Activated CD4-positive, alpha-beta T cell treated with anti-CD3 and anti-CD28 coated beads, Interleukin-2, amount 50 U/mL, for 1 hour (primary cell): Measurements from ENCODE around the gene POLA1.

ENCODE experiments used
- DNase-seq: peaks from one replicate; pipeline ENCODE4 v3.0.0-alpha.2; 2020

POLA1 gene

DNA sequence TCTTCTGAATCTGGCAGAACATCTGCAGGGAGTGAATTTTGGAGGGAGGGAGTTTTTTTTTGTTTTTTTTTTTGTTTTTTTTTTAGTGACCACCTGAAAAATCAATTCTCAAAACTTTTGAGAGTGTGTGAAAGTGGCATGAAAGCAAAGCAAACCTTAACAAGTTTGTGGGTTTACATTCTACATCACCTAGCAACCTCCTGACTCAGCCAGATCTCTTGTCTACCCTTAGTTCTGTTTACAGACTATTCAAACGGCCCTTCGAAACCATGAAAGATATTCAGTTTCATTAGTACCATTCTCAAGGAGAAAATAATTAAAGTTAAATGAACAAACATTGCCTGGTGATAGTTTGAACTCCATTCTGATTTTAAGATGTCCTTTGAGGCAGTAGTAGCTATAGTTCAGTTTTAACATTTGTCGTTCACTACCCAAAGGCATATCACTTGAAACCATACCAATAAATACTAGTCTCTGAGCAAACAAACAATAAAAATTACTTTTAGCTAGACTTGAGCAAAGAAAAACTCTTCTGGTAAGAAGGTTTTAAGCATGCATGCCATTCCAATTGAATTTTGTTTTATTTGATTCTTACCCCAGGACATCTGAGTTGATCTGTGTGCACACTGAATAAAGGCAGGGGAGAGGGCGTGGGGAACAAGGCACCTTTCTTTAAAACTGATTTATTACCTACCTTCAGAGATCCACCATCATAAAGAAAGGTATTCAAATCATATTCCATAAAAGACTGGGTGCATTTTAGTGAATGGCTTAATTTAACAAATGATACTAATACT is 184.3 kb downstream of the POLA1 start:
- DNase-seq = no peak

- no peak for DNase-seq
Measured at GRCh38 chrX:24879679-24880078, 186.0 kb downstream of the POLA1 start.

GRCh38 chrX:24886916-24887315 is 193.2 kb downstream of the POLA1 start:
- no peak for DNase-seq

GRCh38 chrX:24890677-24891076 is 197.0 kb downstream of the POLA1 start:
- no peak for DNase-seq

DNA sequence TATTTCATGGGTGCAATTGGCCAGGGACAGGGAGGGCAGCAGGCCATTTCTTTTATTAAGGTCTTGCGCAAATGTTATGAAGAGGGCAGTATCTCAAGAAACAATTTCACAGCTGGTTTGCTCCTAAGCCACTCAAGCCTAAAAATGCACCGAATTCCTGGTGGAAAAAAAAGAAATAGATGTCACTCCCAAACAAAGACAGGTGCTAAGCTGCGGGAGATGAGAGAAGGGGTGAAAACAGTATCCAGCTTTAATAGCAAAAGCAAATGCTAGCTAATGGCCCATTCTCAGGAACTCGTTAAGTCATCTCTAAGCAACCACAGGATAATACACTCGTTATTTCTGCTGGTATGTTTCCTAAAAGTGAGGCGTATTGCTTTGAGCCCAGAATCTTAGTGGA is 205.7 kb downstream of the POLA1 start:
- DNase-seq = no peak

DNA sequence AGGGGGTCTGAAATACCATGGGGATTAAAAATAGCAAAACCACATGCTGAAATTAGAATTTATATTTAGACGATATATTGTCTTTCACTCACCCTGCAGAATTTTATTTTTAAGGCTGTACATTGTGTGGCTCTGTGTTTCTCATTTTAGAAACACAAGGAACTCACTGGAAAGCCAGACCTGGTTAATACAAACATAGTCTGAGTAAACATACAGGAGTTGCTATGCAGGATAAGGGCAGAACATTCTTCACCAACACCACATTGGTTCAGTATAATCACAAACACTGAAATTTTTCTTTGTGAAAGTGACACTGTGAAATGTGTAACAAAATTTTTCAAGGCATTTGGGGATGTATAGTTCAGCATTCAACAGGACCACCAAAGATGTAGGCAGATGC is 206.5 kb downstream of the POLA1 start:
- no peak for DNase-seq

DNA sequence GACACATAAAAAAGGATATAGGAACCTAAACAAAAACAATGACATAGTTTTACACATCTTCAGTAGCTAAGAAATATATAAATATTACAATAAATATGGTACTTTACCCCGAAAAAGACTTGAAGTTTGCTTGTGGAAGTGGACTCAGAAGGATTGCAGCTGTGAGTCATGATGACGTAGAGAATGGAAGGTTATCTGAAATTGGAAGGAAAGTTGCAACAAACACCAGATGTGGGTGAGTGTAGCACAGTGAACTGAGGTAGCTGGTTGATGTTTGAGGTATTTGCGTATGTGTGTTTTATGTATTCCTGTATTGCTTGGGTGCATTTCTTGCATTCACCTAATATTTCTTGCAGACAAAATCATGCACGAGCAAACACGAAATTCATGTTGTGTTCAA is 209.1 kb downstream of the POLA1 start:
- no peak for DNase-seq

DNA sequence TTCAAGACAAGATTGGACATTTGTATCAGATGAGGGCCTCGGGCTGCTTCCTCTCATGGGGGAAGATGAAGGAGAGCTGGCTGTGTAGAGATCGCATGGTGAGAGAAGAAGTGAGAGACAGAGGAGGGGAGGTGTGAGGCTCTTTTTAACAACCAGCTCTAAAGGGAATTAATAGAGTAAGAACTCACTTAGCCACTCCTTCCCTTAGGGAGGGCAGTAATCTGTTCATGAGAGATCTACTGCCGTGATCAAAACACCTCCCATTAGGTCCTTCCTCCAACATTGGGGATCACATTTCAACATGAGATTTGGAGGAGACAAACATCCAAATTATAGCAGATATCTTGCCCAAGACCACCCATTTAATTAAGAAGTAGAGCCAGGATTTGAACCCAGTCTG is 225.0 kb downstream of the POLA1 start:
- no peak for DNase-seq

DNA sequence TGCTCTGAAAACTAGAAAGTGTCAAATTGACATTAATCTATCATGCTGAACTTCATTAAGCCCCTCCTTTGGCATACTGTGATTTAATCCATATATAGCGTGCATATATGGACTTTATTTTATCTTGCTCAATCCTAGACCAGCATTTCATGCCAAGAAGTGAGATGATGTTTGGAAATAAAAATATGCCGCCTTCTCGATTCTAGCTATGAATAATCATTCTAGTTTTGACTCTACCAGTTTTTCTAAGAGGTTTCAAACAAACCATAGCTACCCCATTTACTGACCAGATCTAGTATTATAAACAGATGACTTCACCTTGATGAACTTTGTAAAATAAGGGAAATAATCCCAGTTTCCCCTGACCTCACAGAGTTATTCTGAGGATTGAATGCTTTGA is 227.1 kb downstream of the POLA1 start:
- DNase-seq = no peak

- no peak for DNase-seq
Measured at GRCh38 chrX:24925430-24925829, 231.7 kb downstream of the POLA1 start.

GRCh38 chrX:24927372-24927771 is 233.7 kb downstream of the POLA1 start:
- no peak for DNase-seq

DNA sequence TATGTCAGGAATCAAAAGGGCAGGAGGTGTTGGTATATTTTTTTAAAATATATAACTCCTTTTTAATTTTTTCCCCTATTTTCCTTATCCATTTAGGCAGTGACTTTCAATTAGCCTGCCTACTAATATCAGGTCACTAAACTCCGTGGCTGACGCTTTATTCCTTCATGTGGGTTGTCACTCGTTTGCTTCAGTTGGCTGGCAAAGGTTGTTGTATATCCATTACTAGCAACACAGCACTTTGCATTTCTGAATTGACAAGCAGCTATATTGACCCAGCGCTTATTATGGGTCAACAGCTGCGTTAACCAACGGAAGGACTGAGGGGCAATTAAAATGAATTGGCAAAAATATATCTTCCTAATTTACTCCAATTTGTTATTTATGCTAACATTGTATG is 234.4 kb downstream of the POLA1 start:
- DNase-seq = no peak

DNA sequence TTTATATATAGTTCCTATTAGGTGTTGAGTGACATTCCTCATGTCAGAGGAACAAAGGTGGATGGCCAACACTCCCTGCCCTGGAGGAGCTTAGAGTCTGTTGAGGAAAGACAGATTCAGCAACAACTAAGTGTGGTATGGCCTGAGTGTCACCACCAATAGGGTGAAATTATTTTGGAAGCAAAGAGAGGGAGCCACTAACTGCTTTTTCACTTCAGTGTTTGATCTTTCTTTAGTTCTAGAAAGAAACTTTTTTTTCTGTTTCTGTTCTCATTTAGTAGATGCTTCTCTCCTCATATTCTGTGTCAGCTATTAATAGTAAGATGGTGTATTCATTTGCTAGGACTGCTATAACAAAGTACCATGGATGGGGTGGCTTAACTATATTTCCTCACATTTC is 240.6 kb downstream of the POLA1 start:
- no peak for DNase-seq

GRCh38 chrX:24945009-24945408 is 251.3 kb downstream of the POLA1 start:
- no peak for DNase-seq

GRCh38 chrX:24946369-24946768 is 252.7 kb downstream of the POLA1 start:
- DNase-seq = no peak

- no peak for DNase-seq
Measured at GRCh38 chrX:24954732-24955131, 261.0 kb downstream of the POLA1 start.

DNA sequence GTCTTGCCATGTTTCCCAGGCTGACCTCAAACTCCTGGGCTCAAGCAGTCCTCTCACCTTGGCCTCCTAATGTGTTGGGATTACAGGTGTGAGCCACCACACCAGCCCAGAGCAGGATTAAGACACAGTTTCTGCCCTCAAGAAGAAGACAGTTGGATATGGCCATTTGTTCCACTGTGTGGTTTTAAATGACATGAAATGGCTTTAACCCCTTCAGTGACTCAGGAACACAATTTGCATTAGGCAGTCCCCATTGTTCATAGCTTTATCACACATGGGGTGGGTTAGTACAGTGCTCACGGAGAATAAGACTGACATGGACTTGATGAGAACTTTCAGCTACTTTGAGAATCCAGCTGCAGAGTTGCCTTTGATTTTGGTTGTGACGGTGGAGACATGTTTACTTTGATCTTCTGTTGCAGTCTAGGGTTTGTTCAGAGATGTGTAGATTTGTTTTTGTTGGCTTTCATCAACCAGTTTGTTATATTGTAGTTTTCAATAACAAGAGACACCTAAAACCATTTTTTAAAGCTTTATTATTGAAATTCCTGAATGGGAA is 261.7 kb downstream of the POLA1 start:
- no peak for DNase-seq

DNA sequence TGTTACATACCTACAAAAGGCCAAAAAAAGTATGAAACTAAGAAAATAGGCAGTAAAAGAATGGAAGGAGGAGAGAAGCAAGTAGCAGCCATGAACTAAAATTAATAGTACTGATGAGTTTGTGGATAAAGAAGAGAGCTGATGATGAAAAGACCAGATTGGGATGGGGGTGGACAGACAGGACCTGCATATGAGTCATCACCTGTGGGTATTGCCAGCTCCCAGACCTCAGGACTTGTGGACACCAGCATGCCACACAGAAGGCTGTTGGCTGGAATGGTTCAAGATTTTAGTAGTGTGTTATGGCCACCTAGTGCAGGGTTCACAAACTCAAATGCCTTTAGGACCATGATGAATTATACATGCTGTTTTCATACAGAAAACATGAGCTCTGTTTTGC is 263.1 kb downstream of the POLA1 start:
- no peak for DNase-seq

DNA sequence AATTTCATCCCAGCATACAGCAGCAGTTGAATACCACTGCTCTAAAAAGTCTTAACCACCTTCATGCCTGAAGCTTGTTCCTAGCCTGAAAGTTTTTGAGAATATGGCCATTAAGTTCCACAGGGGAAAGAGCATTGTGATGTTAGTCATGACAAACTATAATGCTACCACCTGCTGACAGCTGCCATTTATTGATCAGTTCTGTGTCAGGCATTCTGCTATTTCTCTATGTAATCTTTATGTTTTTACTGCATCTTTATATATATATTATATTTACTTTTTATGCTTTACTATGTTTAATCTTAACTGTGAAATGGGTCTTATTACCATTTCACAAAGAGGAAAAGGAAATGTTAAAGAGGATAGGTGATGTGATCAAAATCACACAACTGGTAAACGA is 268.1 kb downstream of the POLA1 start:
- DNase-seq = no peak

- DNase-seq = no peak
Measured at GRCh38 chrX:24963823-24964222, 270.1 kb downstream of the POLA1 start.

- DNase-seq = no peak
Measured at GRCh38 chrX:24965372-24965771, 271.7 kb downstream of the POLA1 start.

DNA sequence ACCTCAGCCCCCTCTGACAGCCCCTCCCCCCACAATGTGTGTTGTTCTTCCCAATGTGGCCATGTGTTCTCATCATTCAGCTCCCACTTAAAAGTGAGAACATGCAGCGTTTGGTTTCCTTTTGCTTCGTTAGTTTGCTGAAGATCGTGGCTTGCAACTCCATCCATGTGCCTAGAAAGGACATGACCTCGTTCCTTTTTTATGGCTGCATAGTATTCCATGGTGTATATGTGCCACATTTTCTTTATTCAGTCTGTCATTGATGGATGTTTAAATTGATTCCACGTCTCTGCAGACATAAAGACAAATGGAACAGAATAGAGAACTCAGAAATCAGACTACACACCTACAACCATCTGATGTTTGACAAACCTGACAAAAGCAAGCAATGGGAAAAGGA is 276.1 kb downstream of the POLA1 start:
- DNase-seq = no peak

DNA sequence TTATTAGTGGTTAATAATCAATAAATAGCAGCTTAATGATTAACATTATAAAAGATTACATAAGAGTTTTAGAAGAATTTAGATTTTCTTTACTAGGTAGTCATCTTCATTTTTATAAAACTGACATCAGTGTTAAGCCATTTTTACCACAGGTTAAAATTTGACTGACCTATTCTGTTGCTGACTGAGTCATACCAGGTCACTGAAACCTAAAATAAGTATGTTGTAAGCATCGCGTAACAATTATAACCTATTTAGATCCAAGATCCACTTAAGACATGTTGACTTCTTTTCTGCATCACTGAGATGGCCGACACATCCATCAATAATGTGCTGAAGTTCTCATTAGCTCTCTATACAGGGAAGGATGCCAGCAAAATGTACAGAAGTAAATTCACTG is 285.4 kb downstream of the POLA1 start:
- DNase-seq = no peak

GRCh38 chrX:24981030-24981429 is 287.3 kb downstream of the POLA1 start:
- no peak for DNase-seq
